HG03520 (cell line): Measurements from ENCODE around the gene CD8A.
"Not testable (repeated sequence)": the region's sequence is repeated elsewhere in the genome, so short reads cannot be mapped to it uniquely, and the experiment has no call there.

Source experiments
- ATAC-seq: cut with Tn5 transposase; IDR thresholded peaks from one replicate; pipeline ENCODE4 v1.9.1; 2021; ENCODE audit warnings: mild to moderate bottlenecking, moderate library complexity; ENCODE audit not compliant: unreplicated experiment

The CD8A gene

GRCh38 chr2:86741889-86742498, 48.7 kb downstream of the CD8A start:
- ATAC-seq: not testable (repeated sequence)

GRCh38 chr2:86739889-86740288, 50.8 kb downstream of the CD8A start:
- not testable (repeated sequence) for ATAC-seq

GRCh38 chr2:86739485-86739884, 51.2 kb downstream of the CD8A start:
- ATAC-seq: not testable (repeated sequence)

- not testable (repeated sequence) for ATAC-seq
Observed at GRCh38 chr2:86734896-86735295, 55.8 kb downstream of the CD8A start.
